NK-92 (cell line): ENCODE measurements around the gene FAF1.
"Not testable (repeated sequence)": the region's sequence is repeated elsewhere in the genome, so short reads cannot be mapped to it uniquely, and the experiment has no call there.

ENCODE experiments used
- DNase-seq: peaks from one replicate; lab custom pipeline; 2025; ENCODE audit not compliant: unreplicated experiment; lab: John Stamatoyannopoulos, UW

FAF1 gene

DNA sequence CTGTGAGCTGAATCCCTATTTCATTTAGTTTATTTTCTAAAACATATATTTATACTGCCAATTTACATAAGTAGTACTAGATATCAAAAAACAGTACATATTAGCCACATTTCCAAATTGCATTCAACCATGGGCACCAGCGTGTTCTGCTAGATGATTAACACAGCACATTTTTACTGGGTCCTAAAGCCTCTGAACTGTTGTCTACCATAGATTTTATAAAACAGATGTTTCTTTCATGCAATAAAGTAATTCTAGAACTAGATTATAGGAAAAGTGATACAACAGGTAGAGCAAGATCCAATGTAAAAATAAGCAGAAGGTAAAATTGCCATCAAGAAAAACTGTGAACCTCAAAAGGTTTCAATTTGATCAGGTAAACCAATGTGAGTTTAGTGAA is 108.6 kb downstream of the FAF1 start:
- no peak for DNase-seq

DNA sequence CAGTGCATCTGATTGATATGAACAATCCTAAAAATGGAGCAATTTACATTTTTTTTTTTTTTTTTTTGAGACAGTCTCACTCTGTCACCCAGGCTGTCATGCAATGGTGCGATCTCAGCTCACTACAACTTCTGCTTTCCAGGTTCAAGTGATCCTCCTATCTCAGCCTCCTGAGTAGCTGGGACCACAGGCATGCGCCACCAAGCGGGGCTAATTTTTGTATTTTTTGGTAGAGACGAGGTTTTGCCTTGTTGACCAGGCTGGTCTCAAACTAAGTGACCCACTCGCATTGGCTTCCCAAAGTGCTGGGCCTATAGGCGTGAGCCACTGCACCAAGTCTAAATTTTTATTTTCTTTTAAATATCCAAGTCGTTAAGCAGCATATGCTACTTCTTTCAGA is 109.0 kb downstream of the FAF1 start:
- DNase-seq: no peak

DNA sequence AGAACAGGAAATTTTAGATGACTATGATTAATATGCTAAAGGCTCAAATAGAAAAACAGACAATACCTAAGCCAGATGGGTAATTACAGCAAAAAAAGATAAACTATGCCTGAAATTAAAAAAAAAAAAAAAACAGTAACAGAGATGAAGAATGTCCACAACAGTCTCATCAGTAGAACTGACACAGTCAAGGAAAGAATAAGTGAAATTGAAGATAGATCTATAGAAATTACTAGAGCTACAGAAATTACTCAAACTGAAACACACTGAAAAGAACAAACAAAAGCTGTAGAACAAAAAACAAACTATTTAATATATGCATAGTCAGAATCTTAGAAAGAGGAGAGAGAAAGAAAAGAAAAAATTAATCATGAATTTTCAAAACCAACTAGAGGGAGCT is 112.8 kb downstream of the FAF1 start:
- DNase-seq: no peak

DNA sequence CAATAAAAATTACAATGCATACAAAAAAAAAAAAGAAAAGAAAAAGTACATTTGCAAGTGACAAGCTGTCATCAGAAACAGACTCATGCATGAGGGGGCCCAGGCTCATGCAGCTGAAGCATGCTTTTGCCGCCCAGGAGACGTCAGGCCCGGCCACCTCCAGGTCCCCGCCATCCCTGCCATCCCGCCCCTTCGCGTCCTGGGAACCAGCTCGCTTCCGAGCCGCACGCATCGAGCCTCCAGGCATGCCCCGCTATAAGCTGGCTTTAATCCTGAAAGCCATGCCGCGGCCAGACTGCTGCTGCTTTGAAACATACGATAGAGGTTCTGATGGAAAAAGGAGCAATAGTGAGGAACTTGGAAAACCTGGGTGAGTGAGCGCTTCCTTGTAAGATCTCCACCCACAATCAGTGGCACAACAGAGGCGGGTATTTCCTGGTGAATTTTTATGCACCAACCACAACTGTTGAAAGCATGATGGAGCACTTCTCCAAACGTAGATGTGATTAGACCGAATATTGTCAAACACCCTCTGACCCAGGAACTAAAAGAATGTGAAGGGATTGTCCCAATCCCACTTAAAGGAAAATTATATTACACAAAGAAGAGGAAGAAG is 113.7 kb downstream of the FAF1 start:
- no peak for DNase-seq

DNA sequence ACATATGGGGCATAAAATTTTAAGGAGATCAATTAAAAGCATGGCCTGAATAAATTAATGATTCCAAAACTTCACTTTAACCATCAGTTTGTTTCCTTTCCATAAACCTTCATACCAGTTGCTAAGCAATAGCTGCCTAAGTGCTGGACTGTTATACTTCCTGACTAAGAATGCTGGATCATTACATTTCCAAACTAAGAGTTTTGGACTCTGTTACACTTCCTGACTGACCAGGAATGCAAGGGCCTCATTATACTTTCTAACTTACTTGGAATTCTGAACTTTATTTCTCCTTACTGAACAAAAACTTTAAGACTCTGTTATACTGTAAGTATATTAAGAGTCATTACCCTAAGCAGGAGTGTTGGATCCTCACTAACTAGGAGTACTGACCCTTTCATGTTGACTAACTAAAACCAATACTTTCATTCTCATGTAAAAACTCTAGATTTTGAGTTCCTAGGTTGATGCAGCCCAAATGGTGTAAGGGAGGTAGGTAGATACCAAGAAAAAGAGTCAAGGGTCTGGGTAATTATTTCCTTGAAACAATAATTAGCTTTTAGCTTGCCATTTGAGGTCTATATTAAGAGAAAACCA is 118.2 kb downstream of the FAF1 start:
- DNase-seq: no peak

DNA sequence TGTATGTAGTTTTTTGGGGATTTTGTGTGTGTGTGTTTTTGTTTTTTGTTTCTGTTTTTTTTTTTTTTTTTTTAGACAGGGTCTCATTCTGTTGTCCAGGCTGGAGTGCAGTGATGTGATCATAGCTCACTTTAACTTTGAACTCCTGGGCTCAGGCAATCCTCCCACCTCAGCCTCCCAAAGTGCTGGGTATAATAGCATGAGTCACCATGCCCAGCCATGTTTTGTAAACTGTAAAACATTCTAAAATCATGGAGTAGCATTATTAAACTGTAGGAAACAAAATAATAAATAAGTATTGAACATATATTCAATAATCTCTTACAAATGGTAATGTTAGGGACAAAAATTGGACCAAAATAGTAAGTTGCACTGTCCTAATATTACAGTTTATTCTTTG is 124.0 kb downstream of the FAF1 start:
- no peak for DNase-seq

DNA sequence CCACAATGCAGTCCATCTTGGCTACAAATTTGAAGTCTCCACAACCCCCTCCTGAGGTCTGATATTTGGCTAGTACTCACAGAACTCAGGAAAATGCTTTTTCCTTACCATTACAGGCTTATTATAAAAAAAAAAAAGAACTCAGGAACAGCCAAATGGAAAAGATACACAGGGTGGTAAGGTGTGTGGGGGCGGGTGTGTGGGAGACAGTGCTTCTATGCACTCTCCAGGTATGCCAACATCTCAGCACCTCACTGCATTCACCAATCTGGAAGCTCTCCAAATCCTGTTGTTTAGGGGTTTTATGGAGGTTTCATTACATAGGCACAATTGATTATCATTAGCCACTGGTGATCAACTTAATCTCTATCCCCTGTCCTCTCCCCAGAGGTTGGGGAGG is 126.9 kb downstream of the FAF1 start:
- DNase-seq: no peak

DNA sequence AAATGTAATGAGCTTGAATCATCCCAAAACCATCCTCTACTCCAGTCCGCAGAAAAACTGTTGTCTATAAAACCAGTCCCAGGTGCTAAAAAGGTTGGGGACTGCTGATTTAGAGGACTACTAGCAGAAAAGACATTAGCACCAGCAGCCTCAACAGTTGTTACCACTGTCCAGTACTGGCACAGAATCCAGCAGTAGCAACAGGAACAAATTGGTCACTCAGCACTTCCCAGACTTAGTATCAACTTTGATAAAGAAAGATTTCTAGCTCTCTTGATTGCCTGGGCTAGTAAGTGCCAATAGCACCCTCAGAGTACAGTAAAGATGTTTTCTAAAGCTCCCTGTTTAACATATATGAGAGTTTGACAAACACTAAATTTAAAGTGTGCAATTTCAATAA is 127.9 kb downstream of the FAF1 start:
- no peak for DNase-seq

DNA sequence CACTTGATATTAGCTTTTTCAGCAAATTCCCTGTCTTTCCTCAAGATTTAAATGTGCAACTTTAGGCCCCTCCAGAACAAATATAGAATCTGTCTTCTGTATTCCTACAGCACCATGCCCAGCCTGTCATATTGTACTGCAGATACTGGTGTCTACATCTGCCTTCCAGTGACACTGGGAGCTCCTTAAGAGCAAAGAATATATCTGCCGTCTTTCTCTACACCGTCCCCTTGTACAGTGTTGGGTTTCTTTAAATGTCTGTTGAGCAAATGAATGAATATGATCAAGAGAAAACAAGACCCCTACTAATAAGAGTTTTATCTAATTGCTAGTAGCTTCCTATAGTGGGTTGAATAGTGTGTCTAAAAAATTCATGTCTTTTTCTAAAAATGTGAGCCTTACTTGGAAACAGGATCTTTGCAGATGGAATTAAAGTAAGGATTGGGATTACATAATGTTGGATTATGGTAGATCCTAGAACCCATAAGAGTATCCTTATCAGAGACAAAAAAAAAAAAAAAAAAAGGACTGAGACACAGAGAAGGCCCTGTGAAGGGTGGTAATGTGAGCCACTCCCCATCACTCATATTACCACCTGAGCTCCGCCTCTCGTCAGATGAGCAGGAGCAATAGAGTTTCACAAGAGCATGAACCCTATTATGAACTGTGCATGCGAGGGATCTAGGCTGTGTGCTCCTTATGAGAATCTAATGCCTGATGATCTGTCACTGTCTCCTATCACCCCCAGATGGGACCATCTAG is 128.6 kb downstream of the FAF1 start:
- DNase-seq: no peak

DNA sequence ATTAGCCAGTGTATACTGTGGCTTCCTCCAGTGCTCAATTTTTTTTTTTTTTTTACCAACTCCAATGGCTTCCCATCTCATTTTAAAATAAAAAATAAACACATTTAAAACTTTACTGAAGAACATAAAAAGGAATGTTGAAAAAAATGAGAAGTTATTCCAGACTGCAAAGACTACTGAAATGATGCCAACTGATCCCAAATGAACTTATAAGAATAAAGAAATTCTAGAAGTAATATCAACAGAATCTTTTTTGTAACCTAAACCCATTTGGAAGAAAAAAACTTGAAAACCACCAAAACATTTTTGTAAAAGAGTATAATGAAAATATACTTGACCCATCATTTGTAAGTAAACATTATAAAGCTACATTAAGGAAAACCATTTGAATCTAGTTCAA is 129.4 kb downstream of the FAF1 start:
- no peak for DNase-seq

DNA sequence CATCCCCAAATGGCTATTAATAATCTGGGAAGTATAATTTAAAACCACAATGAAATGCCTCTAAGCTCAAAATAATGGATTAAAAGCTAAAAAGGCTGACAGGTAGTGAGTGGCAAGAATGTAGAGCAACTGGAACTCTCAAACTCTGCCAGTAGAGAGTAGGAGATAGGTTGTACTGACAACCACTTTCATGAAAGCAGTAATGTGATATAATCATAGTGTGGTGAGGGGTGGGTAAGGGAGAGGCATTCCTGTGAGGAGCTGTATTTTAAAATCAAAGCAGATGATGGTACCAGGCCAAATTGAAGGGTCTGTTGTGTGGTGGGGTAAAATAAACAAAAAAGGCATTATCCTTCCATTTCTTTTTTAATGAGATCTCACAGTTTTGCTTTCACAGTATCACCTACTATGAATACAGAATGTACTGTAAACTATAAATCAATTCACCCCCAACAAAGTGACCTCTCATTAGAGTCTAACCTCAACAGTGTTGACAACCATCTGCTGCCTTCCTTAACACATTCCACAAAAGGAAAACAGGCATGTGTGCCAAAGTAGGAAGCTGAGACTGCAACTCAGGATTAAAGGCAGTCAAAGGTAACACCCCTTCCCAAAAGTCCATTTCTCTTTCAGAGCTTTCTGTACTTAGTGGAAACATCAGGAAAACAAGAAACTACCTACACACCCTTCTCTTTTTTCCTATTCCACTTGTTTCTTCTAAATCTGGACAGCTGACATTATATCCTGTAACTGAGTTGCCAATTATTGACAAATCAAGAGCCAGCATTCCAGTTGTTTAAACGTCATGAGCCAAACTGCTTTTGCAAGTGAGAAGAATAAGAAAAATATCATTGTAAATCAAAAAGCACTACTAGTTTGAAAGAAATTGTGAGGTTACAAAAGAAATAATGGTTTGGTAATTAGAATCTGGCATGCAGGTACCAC is 130.8 kb downstream of the FAF1 start:
- no peak for DNase-seq

DNA sequence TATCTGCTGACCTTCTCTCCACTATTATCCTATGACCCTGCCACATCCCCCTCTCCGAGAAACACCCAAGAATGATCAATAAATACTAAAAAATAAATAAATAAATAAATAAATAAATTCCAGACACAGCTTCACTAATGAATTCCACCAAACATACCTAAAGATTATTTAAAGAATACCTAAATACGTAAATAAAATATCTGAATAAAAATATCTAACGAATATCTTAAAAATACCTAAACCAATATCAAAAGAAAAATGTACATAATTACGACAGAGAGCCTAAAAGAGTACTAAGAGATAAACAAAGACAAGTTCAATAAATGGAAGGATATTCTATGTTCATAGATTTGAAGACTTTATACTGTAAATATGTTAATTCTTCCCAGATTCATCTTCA is 132.5 kb downstream of the FAF1 start:
- no peak for DNase-seq

DNA sequence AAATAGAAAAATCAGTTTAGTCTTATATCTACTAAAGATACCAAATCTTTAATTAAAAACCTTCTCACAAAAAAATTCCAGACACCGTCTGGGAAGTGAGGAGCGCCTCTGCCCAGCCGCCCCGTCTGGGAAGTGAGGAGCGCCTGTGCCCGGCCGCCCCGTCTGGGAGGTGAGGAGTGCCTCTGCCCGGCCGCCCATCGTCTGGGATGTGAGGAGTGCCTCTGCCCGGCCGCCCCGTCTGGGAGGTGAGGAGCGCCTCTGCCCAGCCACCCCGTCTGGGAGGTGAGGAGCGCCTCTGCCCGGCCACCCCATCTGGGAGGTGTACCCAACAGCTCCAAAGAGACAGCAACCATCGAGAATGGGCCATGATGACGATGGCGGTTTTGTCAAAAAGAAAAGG is 133.3 kb downstream of the FAF1 start:
- DNase-seq: not testable (repeated sequence)

DNA sequence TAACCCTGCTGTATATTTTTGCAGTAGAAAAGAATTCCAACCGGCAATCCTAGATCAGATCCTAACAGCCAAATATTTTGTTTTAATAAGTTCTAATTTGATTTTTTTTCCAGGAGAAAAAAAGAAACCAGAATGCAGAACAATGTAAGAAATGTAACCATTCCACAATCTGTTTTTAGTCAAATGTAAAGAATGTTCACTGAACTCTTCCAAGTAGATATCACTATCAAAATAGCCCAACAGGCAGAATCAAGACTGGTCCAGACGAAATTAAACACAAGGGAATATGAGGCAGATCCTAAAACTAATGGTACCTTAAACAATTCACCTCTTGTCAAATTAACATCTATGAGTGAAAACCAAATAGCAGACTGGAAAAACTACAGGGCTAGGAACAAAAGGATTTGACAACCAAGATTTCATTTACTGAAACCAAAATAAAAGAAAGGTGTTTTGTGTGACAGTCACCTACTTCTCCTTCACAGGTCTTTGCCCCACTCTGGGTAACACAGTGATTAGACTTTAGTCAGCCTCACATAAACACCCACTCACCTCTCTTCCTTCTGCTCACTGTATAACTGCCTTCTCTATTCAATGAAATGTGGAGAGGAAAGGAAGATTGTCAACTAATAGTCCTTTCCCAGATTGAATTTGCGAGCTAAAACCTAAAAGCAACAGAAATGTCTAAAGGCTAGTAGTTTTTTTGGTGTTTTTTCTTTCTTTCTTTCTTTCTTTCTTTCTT is 137.9 kb downstream of the FAF1 start:
- DNase-seq: no peak

DNA sequence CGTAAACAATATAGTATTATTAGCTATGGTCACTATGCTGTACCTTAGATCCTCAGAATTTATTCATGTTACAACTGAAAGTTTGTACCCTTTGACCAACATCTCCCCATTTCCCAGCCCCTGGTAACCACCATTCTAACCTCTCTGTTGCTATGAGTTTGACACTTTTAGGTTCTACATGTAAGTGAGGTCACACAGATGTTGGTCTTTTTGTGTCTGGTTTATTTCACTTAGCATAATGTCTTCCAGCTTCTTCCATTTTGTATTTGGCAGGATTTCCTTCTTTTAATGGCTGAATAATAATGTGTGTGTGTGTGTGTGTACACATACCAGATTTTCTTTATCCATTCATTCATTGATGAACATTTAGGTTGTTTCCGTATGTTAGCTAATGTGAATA is 139.5 kb downstream of the FAF1 start:
- DNase-seq: no peak

DNA sequence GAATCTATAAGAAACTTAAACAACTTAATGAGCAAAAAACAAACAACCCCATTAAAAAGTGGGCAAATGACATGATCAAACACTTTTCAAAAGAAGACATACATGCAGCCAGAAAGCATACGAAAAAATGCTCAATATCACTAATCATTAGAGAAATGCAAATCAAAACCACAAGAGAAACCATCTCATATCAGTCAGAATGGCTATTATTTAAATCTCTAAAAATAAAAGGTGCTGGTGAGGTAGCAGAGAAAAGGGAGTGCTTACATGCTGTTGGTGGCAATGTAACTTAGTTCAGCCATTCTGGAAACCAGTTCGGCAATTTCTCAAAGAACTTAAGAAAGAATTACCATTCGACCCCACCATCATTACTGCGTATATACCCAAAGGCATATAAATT is 147.7 kb downstream of the FAF1 start:
- DNase-seq: no peak

DNA sequence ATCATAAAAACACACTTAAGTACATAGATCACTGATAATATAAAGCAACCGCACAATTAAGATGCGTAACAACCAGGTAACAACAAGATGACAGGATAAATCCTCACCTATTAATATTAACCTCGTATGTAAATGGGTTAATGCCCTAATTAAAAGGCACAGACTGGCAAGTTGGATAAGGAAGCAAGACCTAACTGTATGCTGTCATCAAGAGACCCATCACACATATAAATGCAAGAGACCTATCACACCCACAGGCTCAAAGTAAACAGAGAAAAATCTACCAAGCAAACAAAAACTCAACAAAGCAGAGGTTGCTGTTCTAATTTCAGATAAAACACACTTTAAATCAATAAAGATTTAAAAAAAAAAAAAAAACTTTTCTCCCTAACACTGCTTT is 151.8 kb downstream of the FAF1 start:
- no peak for DNase-seq

DNA sequence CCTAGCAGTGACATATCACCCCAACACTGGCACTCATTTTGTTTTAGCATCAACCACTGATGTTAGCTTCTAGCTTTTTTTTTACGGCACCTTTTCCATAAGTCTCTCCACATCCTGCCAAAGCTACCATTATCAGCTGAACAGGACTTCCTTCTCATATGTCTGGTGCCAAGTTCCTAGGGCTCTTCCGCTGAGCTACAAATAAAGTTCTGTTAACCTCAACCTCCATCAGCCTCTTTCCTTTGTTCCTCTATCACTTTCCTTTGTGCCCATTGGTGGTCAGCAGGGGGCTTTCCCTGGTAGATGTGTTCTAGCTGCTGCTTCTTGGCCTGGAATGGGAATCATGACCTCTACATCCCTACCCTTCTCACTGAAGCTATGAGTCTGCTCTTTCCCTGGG is 163.8 kb downstream of the FAF1 start:
- DNase-seq: no peak

DNA sequence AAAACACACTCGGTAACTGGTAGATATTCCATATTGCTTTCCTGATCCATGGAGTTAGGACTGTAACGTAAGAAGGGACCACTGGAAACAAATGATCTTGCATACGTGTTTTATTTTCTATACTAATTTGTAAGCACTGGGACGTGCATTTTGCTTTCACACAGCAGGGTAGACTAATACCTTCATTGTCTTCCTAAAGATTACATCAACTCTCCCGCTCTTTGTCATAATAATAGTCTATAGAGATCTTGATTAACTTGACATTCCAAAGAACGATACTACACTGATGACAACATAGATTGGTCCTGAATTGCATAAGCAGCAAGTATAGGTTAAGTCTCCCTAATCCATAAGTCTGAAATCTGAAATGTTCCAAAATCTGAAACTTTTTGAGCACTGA is 166.5 kb downstream of the FAF1 start:
- DNase-seq: no peak

DNA sequence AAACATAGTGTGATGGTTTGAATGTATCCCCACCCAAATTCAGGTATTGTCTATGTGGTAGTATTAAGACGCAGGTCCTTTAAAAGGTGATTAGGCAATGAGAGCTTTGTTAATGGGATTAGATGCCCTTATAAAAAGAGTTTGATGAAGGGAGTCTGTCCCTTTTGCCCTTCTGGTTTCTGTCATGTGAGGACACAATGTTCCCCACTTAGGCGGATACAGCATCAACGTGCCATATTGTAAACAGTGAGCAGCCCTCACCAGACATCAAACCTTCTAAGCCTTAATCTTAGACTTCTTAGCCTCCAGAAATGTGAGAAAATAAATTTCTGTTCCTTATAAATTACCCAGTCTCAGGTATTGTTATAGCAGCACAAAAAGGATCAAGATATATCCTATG is 172.8 kb downstream of the FAF1 start:
- DNase-seq: no peak

DNA sequence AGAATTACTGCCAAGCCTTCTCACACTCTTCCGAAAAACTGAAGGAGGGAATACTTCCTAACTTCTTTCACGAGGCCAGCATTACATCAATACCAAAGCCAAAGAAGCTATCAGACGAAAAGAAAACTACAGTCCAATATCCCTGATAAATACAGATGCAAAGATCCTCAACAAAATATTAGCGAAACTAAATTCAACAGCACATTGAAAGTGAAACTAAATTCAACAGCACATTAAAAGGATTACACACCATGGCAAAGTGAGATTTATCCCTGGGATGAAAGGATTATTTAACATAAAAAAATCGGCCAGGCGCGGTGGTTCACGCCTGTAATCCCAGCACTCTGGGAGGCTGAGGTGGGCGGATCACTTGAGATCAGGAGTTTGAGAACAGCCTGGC is 176.8 kb downstream of the FAF1 start:
- no peak for DNase-seq
